ENCODE results near the gene NOTCH4.

The NOTCH4 gene

GRCh38 chr6:32196682-32197616, 26.9 kb downstream of the NOTCH4 start:
- peak overlapping the region; percentile 100 for H2BK5ac ChIP-seq (ENCODE audit: low read length)
- peak overlapping the region; percentile 100 for H3K27ac ChIP-seq (replicated peaks; ENCODE audit: low read length)
- H3K4me3 ChIP-seq (ENCODE audit: low read length in 2 of 2): peak overlapping the region; percentile 56 to 61
- H3K9ac ChIP-seq (ENCODE audit: low read depth, low read length, poor library complexity): peak overlapping the region; percentile 89
- no peaks in the 10 kb centered on the region for H3K36me3 ChIP-seq (replicated peaks in 1 of 2; ENCODE audit: control insufficient read depth in 2 of 2, insufficient read depth in 2 of 2, low read length in 2 of 2)
- H3K4me2 ChIP-seq (ENCODE audit: insufficient read depth, low read length, poor library complexity, severe bottlenecking): peak overlapping the region; percentile 89
- peak overlapping the region; percentile 95 for H2BK120ac ChIP-seq (ENCODE audit: low read depth, low read length)
- H2AK5ac ChIP-seq (ENCODE audit: low read depth, low read length): peak overlapping the region; percentile 99
- peak overlapping the region; percentile 97 for H4K8ac ChIP-seq (ENCODE audit: low read depth, low read length)
- H4K91ac ChIP-seq (ENCODE audit: low read depth, low read length, poor library complexity): peak overlapping the region; percentile 97
- H3K23ac ChIP-seq (ENCODE audit: low read depth, low read length, poor library complexity): peak overlapping the region; percentile 68
- peak overlapping the region; percentile 72 for H3K14ac ChIP-seq (ENCODE audit: low read length)
- no peaks in the 10 kb centered on the region for H3K9me3 ChIP-seq (replicated peaks in 1 of 2; ENCODE audit: control insufficient read depth in 2 of 2, insufficient read depth in 1 of 2, low read depth in 1 of 2, low read length in 2 of 2)
- H3K4ac ChIP-seq (ENCODE audit: low read length): peak overlapping the region; percentile 96
- peak overlapping the region; percentile 100 for H3K18ac ChIP-seq (ENCODE audit: low read length)
- no peaks in the 10 kb centered on the region for H3K27me3 ChIP-seq (ENCODE audit: control insufficient read depth in 3 of 3, insufficient read depth in 3 of 3, low read depth in 1 of 3, low read length in 3 of 3)
- H3K4me1 ChIP-seq (ENCODE audit: control insufficient read depth in 2 of 2, insufficient read depth in 1 of 2, low read depth in 1 of 2, low read length in 2 of 2): peaks cover 23 to 24% of the 10 kb centered on the region in 2 donors
- peak overlapping the region; percentile 100 for H2BK15ac ChIP-seq (ENCODE audit: low read length)
- no CpG with 5 or more reads among the region's 28 CpGs for WGBS, 2 donors (ENCODE audit: extremely low coverage in 2 of 2, insufficient read length in 2 of 2, insufficient replicate concordance in 1 of 2)
- DNase-seq (ENCODE audit: low spot score): no peak
- peak overlapping the region; percentile 98 for H2BK12ac ChIP-seq (ENCODE audit: low read length)
- peak overlapping the region; percentile 79 for H2AFZ ChIP-seq (ENCODE audit: low read length)
- H3K79me1 ChIP-seq (ENCODE audit: low read depth, low read length): no peaks in the 10 kb centered on the region

- H3K9ac ChIP-seq (ENCODE audit: low read depth, low read length, poor library complexity): peak overlapping the region; percentile 100
- H3K23ac ChIP-seq (ENCODE audit: low read depth, low read length, poor library complexity): peak overlapping the region; percentile 100
- H3K27ac ChIP-seq (replicated peaks; ENCODE audit: low read length): peak overlapping the region; percentile 100
- no peaks in the 10 kb centered on the region for H3K79me1 ChIP-seq (ENCODE audit: low read depth, low read length)
- H2AFZ ChIP-seq (ENCODE audit: low read length): peak overlapping the region; percentile 79
- H3K18ac ChIP-seq (ENCODE audit: low read length): peak overlapping the region; percentile 100
- H2BK5ac ChIP-seq (ENCODE audit: low read length): peak overlapping the region; percentile 100
- H4K8ac ChIP-seq (ENCODE audit: low read depth, low read length): peak overlapping the region; percentile 97
- peaks cover 28 to 30% of the 10 kb centered on the region in 2 donors for H3K4me1 ChIP-seq (ENCODE audit: control insufficient read depth in 2 of 2, insufficient read depth in 1 of 2, low read depth in 1 of 2, low read length in 2 of 2)
- H4K91ac ChIP-seq (ENCODE audit: low read depth, low read length, poor library complexity): peak overlapping the region; percentile 99
- H2BK120ac ChIP-seq (ENCODE audit: low read depth, low read length): peak overlapping the region; percentile 93
- H2BK15ac ChIP-seq (ENCODE audit: low read length): peak overlapping the region; percentile 100
- peak; percentile 84 for DNase-seq (ENCODE audit: low spot score)
- peak overlapping the region; percentile 61 to 92 for H3K4me3 ChIP-seq (ENCODE audit: low read length in 2 of 2)
- peak overlapping the region; percentile 100 for H3K4ac ChIP-seq (ENCODE audit: low read length)
- no peaks in the 10 kb centered on the region for H3K36me3 ChIP-seq (replicated peaks in 1 of 2; ENCODE audit: control insufficient read depth in 2 of 2, insufficient read depth in 2 of 2, low read length in 2 of 2)
- peak overlapping the region; percentile 98 for H2BK12ac ChIP-seq (ENCODE audit: low read length)
- H3K27me3 ChIP-seq (ENCODE audit: control insufficient read depth in 3 of 3, insufficient read depth in 3 of 3, low read depth in 1 of 3, low read length in 3 of 3): no peaks in the 10 kb centered on the region
- whole genome bisulfite sequencing, 2 donors (ENCODE audit: extremely low coverage in 2 of 2, insufficient read length in 2 of 2, insufficient replicate concordance in 1 of 2): no CpG with 5 or more reads among the region's 58 CpGs
- H2AK5ac ChIP-seq (ENCODE audit: low read depth, low read length): peak overlapping the region; percentile 100
- H3K9me3 ChIP-seq (replicated peaks in 1 of 2; ENCODE audit: control insufficient read depth in 2 of 2, insufficient read depth in 1 of 2, low read depth in 1 of 2, low read length in 2 of 2): no peaks in the 10 kb centered on the region
- H3K4me2 ChIP-seq (ENCODE audit: insufficient read depth, low read length, poor library complexity, severe bottlenecking): peak overlapping the region; percentile 89
- no peak overlapping the region for H3K14ac ChIP-seq (ENCODE audit: low read length)
These were observed 27.8 kb downstream of the NOTCH4 start for GRCh38 chr6:32195902-32196681.

DNA sequence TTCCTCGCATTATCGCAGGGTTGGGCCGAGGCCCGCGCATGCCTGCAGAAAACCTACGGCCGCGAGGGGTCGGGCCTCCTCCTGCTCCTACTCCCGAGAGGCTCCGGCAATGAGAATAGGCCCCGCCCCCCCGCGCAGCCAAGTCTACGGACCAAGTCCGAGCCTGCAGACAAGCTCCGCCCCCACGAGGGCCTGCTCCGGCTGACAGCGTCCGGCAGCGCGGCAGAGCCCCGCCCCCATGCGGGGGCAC, 28.3 kb downstream of the NOTCH4 start:
- Histone ChIP-seq H3K27ac (replicated peaks; ENCODE audit: low read length) (peak overlapping the region; percentile 100), H3K27me3 (ENCODE audit: control insufficient read depth in 3 of 3, insufficient read depth in 3 of 3, low read depth in 1 of 3, low read length in 3 of 3) (no peaks in the 10 kb centered on the region), H2AK5ac (ENCODE audit: low read depth, low read length) (no peak overlapping the region), H3K4me1 (ENCODE audit: control insufficient read depth in 2 of 2, insufficient read depth in 1 of 2, low read depth in 1 of 2, low read length in 2 of 2) (peaks cover 32 to 33% of the 10 kb centered on the region in 2 donors), H3K36me3 (replicated peaks in 1 of 2; ENCODE audit: control insufficient read depth in 2 of 2, insufficient read depth in 2 of 2, low read length in 2 of 2) (no peaks in the 10 kb centered on the region), H2BK15ac (ENCODE audit: low read length) (no peak overlapping the region), H4K91ac (ENCODE audit: low read depth, low read length, poor library complexity) (no peak overlapping the region), H3K4me2 (ENCODE audit: insufficient read depth, low read length, poor library complexity, severe bottlenecking) (no peak overlapping the region), H3K14ac (ENCODE audit: low read length) (no peak overlapping the region), H2BK120ac (ENCODE audit: low read depth, low read length) (no peak overlapping the region), H3K18ac (ENCODE audit: low read length) (no peak overlapping the region), H3K23ac (ENCODE audit: low read depth, low read length, poor library complexity) (peak overlapping the region; percentile 100), H2AFZ (ENCODE audit: low read length) (no peak overlapping the region), H3K9me3 (replicated peaks in 1 of 2; ENCODE audit: control insufficient read depth in 2 of 2, insufficient read depth in 1 of 2, low read depth in 1 of 2, low read length in 2 of 2) (no peaks in the 10 kb centered on the region), H3K4ac (ENCODE audit: low read length) (no peak overlapping the region), H3K79me1 (ENCODE audit: low read depth, low read length) (no peaks in the 10 kb centered on the region), H3K9ac (ENCODE audit: low read depth, low read length, poor library complexity) (no peak overlapping the region), H3K4me3 (ENCODE audit: low read length in 2 of 2) (peak overlapping the region in 1 of 2 donors; percentile 61), H2BK5ac (ENCODE audit: low read length) (peak overlapping the region; percentile 100), H2BK12ac (ENCODE audit: low read length) (no peak overlapping the region), H4K8ac (ENCODE audit: low read depth, low read length) (no peak overlapping the region)
- peak; percentile 100 for DNase-seq (ENCODE audit: low spot score)
- WGBS, 2 donors (ENCODE audit: extremely low coverage in 2 of 2, insufficient read length in 2 of 2, insufficient replicate concordance in 1 of 2): no CpG with 5 or more reads among the region's 25 CpGs

Measured in neuronal stem cell (in vitro differentiated cells).